Thyroid gland (tissue), 4 donors: ENCODE results near the gene ZNF318. TPM values are rescaled to one million over a fixed set of nuclear protein-coding genes. Genes with fewer than 3 reads are reported as not detected.

ENCODE experiments used
- DNase-seq, 2 donors: peaks; one replicate each; pipeline ENCODE4 v3.0.0-alpha.2; 2019
- H3K27ac ChIP-seq, 3 donors: fragments of 200-600 bp; sonication (generic); 1 replicate in 2 of 3; 2 replicates in 1 of 3; pipeline ENCODE4 v1.5.1; 2016 to 2019; ENCODE audit warnings: mild to moderate bottlenecking in 1 of 3, moderate library complexity in 1 of 3
- H3K27me3 ChIP-seq: fragments of 200-600 bp; sonication (generic); one replicate; pipeline ENCODE4 v1.5.1; 2019
- H3K36me3 ChIP-seq, 2 donors: fragments of 200-600 bp; sonication (generic); one replicate each; pipeline ENCODE4 v1.5.1; 2016 to 2019
- H3K4me1 ChIP-seq, 2 donors: fragments of 200-600 bp; sonication (generic); one replicate each; pipeline ENCODE4 v1.5.1; 2017 to 2019
- H3K4me3 ChIP-seq, 3 donors: fragments of 200-600 bp; sonication (generic); replicated peaks in 1 of 3; 1 replicate in 2 of 3; 2 replicates in 1 of 3; pipeline ENCODE4 v1.5.1; 2016; ENCODE audit warnings: mild to moderate bottlenecking in 1 of 3
- H3K9me3 ChIP-seq: fragments of 200-600 bp; sonication (generic); one replicate; pipeline ENCODE4 v1.5.1; 2017
- POLR2A ChIP-seq, 2 donors: fragments of 450-650 bp; IDR thresholded peaks; one replicate each; pipeline ENCODE4 v1.6.1; 2017; ENCODE audit warnings: antibody characterized with exemption in 2 of 2, mild to moderate bottlenecking in 2 of 2, moderate library complexity in 1 of 2
- WGBS, 2 donors: methylation state at CpG; one replicate each; pipeline ENCODE4 v1.1.5; 2017; 5-methylcytosine and 5-hydroxymethylcytosine counted together
- intact Hi-C: fragments of 100-400 bp; cut with DNase I; formaldehyde crosslinking; loops from one replicate; pipeline ENCODE4 v1.15.1; 2023
- total RNA-seq, 4 donors: library from RNA; depleted of rRNA; stranded (reverse); fragments of >200 nt; gene quantifications; one replicate each; pipeline ENCODE4 v1.2.3, GENCODE V29; 2016
- TF ChIP-seq, protein P1 (sequence below), 6 experiments: fragments of 200-600 bp in 3 of 6; fragments of 450-650 bp in 3 of 6; sonication (generic) in 3 of 6; IDR thresholded peaks; one replicate each; pipeline ENCODE4 v1.5.1; 2016 to 2019; ENCODE audit warnings: antibody characterized with exemption in 6 of 6, mild to moderate bottlenecking in 2 of 6, inconsistent platforms in 1 of 6, moderate library complexity in 1 of 6

The ZNF318 gene
- total RNA-seq, 4 donors from 2014 or later = 32.4 to 84.6 (median 37.5) TPM

- Histone ChIP-seq H3K27me3 (no peaks in the 10 kb centered on the region), H3K4me1 (no peaks in the 10 kb centered on the region), H3K9me3 (no peaks in the 10 kb centered on the region), H3K4me3 (no peak overlapping the region), H3K36me3 (no peaks in the 10 kb centered on the region), H3K27ac (no peak overlapping the region)
- WGBS, 2 donors = 74 to 85% methylated on average over 7 to 12 of the region's 18 CpGs
- DNase-seq = no peak
- intact Hi-C loops = no loop called here
- TF ChIP-seq POLR2A (IDR thresholded peaks at IDR 0.05) = no peak
- TF ChIP-seq, protein P1, sequence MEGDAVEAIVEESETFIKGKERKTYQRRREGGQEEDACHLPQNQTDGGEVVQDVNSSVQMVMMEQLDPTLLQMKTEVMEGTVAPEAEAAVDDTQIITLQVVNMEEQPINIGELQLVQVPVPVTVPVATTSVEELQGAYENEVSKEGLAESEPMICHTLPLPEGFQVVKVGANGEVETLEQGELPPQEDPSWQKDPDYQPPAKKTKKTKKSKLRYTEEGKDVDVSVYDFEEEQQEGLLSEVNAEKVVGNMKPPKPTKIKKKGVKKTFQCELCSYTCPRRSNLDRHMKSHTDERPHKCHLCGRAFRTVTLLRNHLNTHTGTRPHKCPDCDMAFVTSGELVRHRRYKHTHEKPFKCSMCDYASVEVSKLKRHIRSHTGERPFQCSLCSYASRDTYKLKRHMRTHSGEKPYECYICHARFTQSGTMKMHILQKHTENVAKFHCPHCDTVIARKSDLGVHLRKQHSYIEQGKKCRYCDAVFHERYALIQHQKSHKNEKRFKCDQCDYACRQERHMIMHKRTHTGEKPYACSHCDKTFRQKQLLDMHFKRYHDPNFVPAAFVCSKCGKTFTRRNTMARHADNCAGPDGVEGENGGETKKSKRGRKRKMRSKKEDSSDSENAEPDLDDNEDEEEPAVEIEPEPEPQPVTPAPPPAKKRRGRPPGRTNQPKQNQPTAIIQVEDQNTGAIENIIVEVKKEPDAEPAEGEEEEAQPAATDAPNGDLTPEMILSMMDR (IDR thresholded peaks at IDR 0.05) = no peak
These were observed 69.8 kb downstream of the ZNF318 start for GRCh38 chr6:43299338-43300293.

GRCh38 chr6:43298565-43299337, 70.7 kb downstream of the ZNF318 start:
- H3K27ac ChIP-seq = no peak overlapping the region
- no peaks in the 10 kb centered on the region for H3K9me3 ChIP-seq
- H3K36me3 ChIP-seq = no peaks in the 10 kb centered on the region
- 71 to 76% methylated on average over 12 of the region's 12 CpGs for WGBS, 2 donors
- intact Hi-C loops = no loop called here
- no peak overlapping the region for H3K4me3 ChIP-seq
- TF ChIP-seq, protein P1 (IDR thresholded peaks at IDR 0.05) = no peak
- TF ChIP-seq POLR2A (IDR thresholded peaks at IDR 0.05) = no peak
- no peaks in the 10 kb centered on the region for H3K4me1 ChIP-seq
- no peak for DNase-seq
- H3K27me3 ChIP-seq = no peaks in the 10 kb centered on the region

- no peaks in the 10 kb centered on the region for H3K36me3 ChIP-seq
- WGBS, 2 donors = 71 to 79% methylated on average over 5 to 8 of the region's 10 CpGs
- no peak within 1 kb of the TSS for H3K27ac ChIP-seq
- no peak for TF ChIP-seq POLR2A (IDR thresholded peaks at IDR 0.05)
- TF ChIP-seq, protein P1 (IDR thresholded peaks at IDR 0.05) = no peak
- H3K27me3 ChIP-seq = no peaks in the 10 kb centered on the region
- DNase-seq = peak in 1 of 2 donors; percentile 22
- H3K4me3 ChIP-seq = no peak within 1 kb of the TSS
- no peaks in the 10 kb centered on the region for H3K4me1 ChIP-seq
- intact Hi-C loops = no loop called here
- H3K9me3 ChIP-seq = no peaks in the 10 kb centered on the region
These were observed 71.5 kb downstream of the ZNF318 start, which contains the start of gene SLC22A7 for GRCh38 chr6:43297644-43298564. Gene SLC22A7, plus strand, starts transcription at chr6:43298260. Its CDS starts 99 bp downstream, at chr6:43298359.

DNA sequence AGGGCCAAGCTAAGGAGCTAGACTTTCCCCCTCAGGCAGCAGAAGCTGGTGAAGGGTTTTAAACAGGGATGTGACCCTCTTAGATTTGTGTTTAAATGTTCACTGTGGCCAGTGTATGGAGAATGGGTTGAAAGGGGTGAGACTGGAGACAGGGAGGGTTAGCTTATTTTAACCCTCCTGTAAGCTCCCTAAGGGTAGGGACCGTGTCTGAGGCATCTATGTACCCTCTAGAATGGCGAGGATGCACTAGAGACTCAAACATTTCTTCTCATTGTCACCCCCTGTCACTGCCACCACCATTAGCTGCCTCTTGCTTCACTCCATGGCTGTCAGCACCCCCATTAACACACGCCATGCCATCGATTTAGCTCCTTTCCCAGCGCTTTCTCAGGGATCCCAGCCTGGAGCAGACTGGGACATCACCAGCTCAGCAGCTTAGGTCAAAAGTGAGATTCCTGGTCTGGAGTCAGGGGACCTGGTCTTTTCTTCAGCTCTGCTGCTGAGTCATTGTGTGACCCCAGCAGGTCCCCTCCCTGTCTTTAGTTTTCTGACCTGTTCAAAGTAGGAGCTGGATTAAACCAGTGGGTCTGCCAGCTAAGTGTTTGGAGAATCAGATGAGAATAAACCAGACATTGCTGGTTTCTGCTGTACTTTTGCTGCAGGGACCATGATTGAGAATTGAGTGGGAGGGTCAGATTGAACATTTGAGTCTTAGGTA, 72.5 kb downstream of the ZNF318 start:
- intact Hi-C loops = no loop called here
- no peak for TF ChIP-seq POLR2A (IDR thresholded peaks at IDR 0.05)
- TF ChIP-seq, protein P1 (IDR thresholded peaks at IDR 0.05) = no peak
- 80 to 90% methylated on average over 5 of the region's 5 CpGs for WGBS, 2 donors
- H3K36me3 ChIP-seq = no peaks in the 10 kb centered on the region
- H3K27ac ChIP-seq = no peak overlapping the region
- no peak overlapping the region for H3K4me3 ChIP-seq
- no peaks in the 10 kb centered on the region for H3K4me1 ChIP-seq
- no peaks in the 10 kb centered on the region for H3K9me3 ChIP-seq
- no peaks in the 10 kb centered on the region for H3K27me3 ChIP-seq
- DNase-seq = no peak
